Adrenal gland (tissue), 12 donors: Measurements from ENCODE around the gene C1orf174. TPM values are rescaled to one million over a fixed set of nuclear protein-coding genes. Genes with fewer than 3 reads are reported as not detected.

Source experiments
- DNase-seq, 7 donors: peaks; one replicate each; pipeline ENCODE4 v3.0.0-alpha.2; 2019 to 2020
- H3K27ac ChIP-seq, 5 donors: fragments of 200-600 bp; sonication (generic) in 4 of 5; 1 replicate in 3 of 5; 2 replicates in 2 of 5; pipeline versions ENCODE4 v1.5.1 to v1.8.0; 2016 to 2020; ENCODE audit warnings: mild to moderate bottlenecking in 1 of 5
- H3K27me3 ChIP-seq: fragments of 200-600 bp; 2 replicates; pipeline ENCODE4 v1.8.0; 2021
- H3K36me3 ChIP-seq, 2 donors: fragments of 200-600 bp; replicated peaks in 1 of 2; 1 replicate in 1 of 2; 2 replicates in 1 of 2; pipeline versions ENCODE4 v1.5.1 to v1.8.0; 2018 to 2022
- H3K4me1 ChIP-seq, 2 donors: fragments of 200-600 bp; replicated peaks in 1 of 2; 1 replicate in 1 of 2; 2 replicates in 1 of 2; pipeline versions ENCODE4 v1.5.1 to v1.8.0; 2018 to 2021
- H3K4me3 ChIP-seq, 4 donors: fragments of 200-600 bp; sonication (generic) in 3 of 4; one replicate each; pipeline ENCODE4 v1.5.1; 2016 to 2018
- H3K9me3 ChIP-seq, 3 donors: fragments of 200-600 bp; sonication (generic) in 1 of 3; replicated peaks in 1 of 3; 1 replicate in 2 of 3; 2 replicates in 1 of 3; pipeline versions ENCODE4 v1.5.1 to v1.8.0; 2016 to 2021
- POLR2A ChIP-seq, 2 donors: fragments of 450-650 bp; IDR thresholded peaks; one replicate each; pipeline ENCODE4 v1.6.1; 2017; ENCODE audit warnings: antibody characterized with exemption in 2 of 2, mild to moderate bottlenecking in 2 of 2, moderate library complexity in 1 of 2
- WGBS, 4 donors: extraction: QIAGEN DNeasy Blood & Tissue Kit in 2 of 4; methylation state at CpG; one replicate each; pipeline versions ENCODE4 v1.1.5 to v1.1.7; 2013 to 2017; 5-methylcytosine and 5-hydroxymethylcytosine counted together
- intact Hi-C, 2 donors: fragments of 100-400 bp; cut with DNase I; formaldehyde crosslinking; loops; one replicate each; pipeline versions ENCODE4 v1.14.1 to v1.15.0; 2022 to 2023
- polyA plus RNA-seq, 3 donors: library from polyadenylated mRNA; stranded (reverse); fragments of 200-250 nt in 2 of 3; fragments of 350-450 nt in 1 of 3; fragmentation: Illumina TruSeq in 1 of 3; extraction: RNeasy Lipid Tissue Mini Kit (QIAGEN cat#74804) in 1 of 3; gene quantifications; one replicate each; pipeline ENCODE4 v1.2.3, GENCODE V29; 2013 to 2014
- total RNA-seq, 9 donors: library from RNA; depleted of rRNA in 4 of 9; stranded (reverse); fragments of >200 nt in 4 of 9; fragments of 120-200 nt in 1 of 9; fragmentation: NEBNext Ultra II Directional in 1 of 9; extraction: Animal tissue kit (Norgen Biotek cat#: 25700) in 1 of 9; gene quantifications; one replicate each; pipeline versions ENCODE4 v1.1.0 to v1.2.4, GENCODE V29; 2013 to 2023
- TF ChIP-seq, protein P1 (sequence below), 6 experiments: fragments of 450-650 bp in 4 of 6; fragments of 200-600 bp in 2 of 6; sonication (generic) in 1 of 6; IDR thresholded peaks; 1 replicate in 5 of 6; 2 replicates in 1 of 6; pipeline versions ENCODE4 v1.5.1 to v1.8.0; 2016 to 2021; ENCODE audit warnings: antibody characterized with exemption in 6 of 6, mild to moderate bottlenecking in 2 of 6, moderate library complexity in 1 of 6
- donor health status: healthy with polysubstance abuse.
- donor health status: Bipolar disorder and iron deficiency.
- donor health status: DM: yes; HTN: yes; CAD: no.
- donor health status: DM: no; HTN: no; CAD: no.
- donor health status: DM: no; HTN: no; CAD: no.
- donor health status: DM: yes; HTN: yes; CAD: no.

The C1orf174 gene
- total and polyA plus RNA-seq, 12 donors: 11.5 to 28.0 (median 19.0) TPM

GRCh38 chr1:3874736-3875135 is 25.3 kb downstream of the C1orf174 start:
- H3K27me3 ChIP-seq: no peaks in the 10 kb centered on the region
- WGBS, 4 donors: 90 to 97% (median 92%) methylated on average over 18 to 23 of the region's 23 CpGs
- intact Hi-C loops: no loop called here

DNA sequence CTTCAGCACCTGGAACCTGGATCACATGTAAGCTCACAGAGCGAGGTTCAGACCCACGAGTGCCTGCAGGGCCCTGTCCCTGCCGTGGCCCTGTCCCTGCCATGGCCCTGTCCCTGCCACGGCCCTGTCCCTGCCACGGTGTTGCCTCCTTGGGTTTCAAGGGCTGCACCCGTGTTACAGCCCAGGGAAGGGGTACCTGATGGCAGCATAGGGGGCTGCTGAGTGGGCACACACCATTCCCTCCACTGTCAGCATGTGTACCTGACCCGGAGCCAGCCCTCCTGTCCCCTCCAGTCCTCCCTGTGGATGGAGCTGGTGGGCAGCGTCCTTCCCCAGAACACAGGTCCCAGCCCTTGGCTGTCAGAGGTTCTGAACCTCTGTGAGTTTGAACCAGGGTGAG is 27.5 kb downstream of the C1orf174 start:
- WGBS, 4 donors: 86 to 95% (median 91%) methylated on average over 5 to 8 of the region's 8 CpGs

More at GRCh38 chr1:3874736-3875135, 25.3 kb downstream of the C1orf174 start:
- no peak overlapping the region for H3K27ac ChIP-seq
- H3K36me3 ChIP-seq: peaks cover 0 to 30% of the 10 kb centered on the region in 2 donors
- no peak for TF ChIP-seq POLR2A (IDR thresholded peaks at IDR 0.05)
- TF ChIP-seq, protein P1, sequence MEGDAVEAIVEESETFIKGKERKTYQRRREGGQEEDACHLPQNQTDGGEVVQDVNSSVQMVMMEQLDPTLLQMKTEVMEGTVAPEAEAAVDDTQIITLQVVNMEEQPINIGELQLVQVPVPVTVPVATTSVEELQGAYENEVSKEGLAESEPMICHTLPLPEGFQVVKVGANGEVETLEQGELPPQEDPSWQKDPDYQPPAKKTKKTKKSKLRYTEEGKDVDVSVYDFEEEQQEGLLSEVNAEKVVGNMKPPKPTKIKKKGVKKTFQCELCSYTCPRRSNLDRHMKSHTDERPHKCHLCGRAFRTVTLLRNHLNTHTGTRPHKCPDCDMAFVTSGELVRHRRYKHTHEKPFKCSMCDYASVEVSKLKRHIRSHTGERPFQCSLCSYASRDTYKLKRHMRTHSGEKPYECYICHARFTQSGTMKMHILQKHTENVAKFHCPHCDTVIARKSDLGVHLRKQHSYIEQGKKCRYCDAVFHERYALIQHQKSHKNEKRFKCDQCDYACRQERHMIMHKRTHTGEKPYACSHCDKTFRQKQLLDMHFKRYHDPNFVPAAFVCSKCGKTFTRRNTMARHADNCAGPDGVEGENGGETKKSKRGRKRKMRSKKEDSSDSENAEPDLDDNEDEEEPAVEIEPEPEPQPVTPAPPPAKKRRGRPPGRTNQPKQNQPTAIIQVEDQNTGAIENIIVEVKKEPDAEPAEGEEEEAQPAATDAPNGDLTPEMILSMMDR (IDR thresholded peaks at IDR 0.05): no peak
- no peaks in the 10 kb centered on the region for H3K4me1 ChIP-seq
- peaks cover 0 to 7% (median 0%) of the 10 kb centered on the region in 3 donors for H3K9me3 ChIP-seq
- no peak for DNase-seq
- H3K4me3 ChIP-seq: no peak overlapping the region

DNA sequence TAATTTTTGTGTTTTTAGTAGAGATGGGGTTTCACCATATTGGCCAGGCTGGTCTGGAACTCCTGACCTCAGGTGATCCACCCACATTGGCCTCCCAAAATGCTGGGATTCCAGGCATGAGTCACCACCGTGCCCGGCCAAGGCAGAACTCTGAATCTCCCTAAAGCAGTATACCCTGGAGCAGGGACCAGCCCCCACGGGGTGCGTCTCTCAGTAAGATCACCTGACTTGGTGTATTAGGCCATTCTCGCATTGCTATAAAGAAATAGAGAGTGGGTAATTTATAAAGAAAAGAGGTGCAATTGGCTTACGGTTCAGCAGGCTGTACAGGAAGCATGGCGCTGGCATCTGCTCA is 28.6 kb downstream of the C1orf174 start:
- intact Hi-C loops: no loop called here
- TF ChIP-seq POLR2A (IDR thresholded peaks at IDR 0.05): no peak
- TF ChIP-seq, protein P1 (IDR thresholded peaks at IDR 0.05): no peak
- Histone ChIP-seq H3K9me3 (no peaks in the 10 kb centered on the region), H3K4me3 (no peak overlapping the region), H3K4me1 (no peaks in the 10 kb centered on the region), H3K27me3 (no peaks in the 10 kb centered on the region), H3K36me3 (peaks cover 0 to 36% of the 10 kb centered on the region in 2 donors), H3K27ac (no peak overlapping the region)
- 94 to 99% (median 95%) methylated on average over 7 of the region's 7 CpGs for WGBS, 4 donors
- no peak for DNase-seq

More for the DNA sequence above, 27.5 kb downstream of the C1orf174 start:
- no peaks in the 10 kb centered on the region for H3K4me1 ChIP-seq
- no peak overlapping the region for H3K27ac ChIP-seq
- H3K4me3 ChIP-seq: no peak overlapping the region
- TF ChIP-seq, protein P1 (IDR thresholded peaks at IDR 0.05): no peak
- TF ChIP-seq POLR2A (IDR thresholded peaks at IDR 0.05): no peak
- DNase-seq: no peak
- H3K9me3 ChIP-seq: no peaks in the 10 kb centered on the region
- H3K36me3 ChIP-seq: peaks cover 0 to 36% of the 10 kb centered on the region in 2 donors
- intact Hi-C loops: no loop called here
- H3K27me3 ChIP-seq: no peaks in the 10 kb centered on the region

DNA sequence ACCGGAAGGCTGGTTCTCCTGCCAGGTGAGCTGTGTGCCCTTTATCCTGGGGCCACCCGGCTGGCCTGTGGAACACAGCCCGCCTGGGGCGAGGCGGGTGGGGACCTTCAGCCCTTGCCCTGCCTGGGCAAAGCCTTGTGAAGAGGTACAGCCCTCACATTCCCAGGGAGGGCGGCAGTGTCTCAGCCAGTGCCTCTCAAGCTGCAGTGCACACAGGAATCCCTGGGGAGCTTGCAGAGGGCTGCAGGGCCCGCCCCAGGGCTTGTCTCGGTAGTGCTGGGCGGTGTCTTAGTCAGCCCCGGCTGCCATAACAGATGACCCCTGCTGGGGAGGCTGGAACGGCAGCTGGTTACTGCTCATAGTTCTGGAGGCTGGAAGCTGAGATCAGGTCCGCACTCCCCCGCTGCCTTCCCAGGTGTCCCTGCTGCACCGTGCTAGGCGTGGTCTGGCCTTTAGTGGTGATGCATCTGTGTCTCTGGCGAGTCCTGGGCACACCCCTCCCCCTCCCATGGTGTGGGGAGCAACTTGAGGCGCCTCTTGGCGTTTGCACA is 30.2 kb downstream of the C1orf174 start:
- Histone ChIP-seq H3K4me3 (no peak overlapping the region), H3K36me3 (peaks cover 0 to 30% of the 10 kb centered on the region in 2 donors), H3K9me3 (no peaks in the 10 kb centered on the region), H3K27me3 (no peaks in the 10 kb centered on the region), H3K4me1 (no peaks in the 10 kb centered on the region), H3K27ac (no peak overlapping the region)
- no peak for TF ChIP-seq POLR2A (IDR thresholded peaks at IDR 0.05)
- TF ChIP-seq, protein P1 (IDR thresholded peaks at IDR 0.05): no peak
- no peak for DNase-seq
- WGBS, 4 donors: 70 to 87% (median 84%) methylated on average over 2 to 18 of the region's 18 CpGs
- intact Hi-C loops: no loop called here
